Measurements from ENCODE around the gene PCSK9.

DNA sequence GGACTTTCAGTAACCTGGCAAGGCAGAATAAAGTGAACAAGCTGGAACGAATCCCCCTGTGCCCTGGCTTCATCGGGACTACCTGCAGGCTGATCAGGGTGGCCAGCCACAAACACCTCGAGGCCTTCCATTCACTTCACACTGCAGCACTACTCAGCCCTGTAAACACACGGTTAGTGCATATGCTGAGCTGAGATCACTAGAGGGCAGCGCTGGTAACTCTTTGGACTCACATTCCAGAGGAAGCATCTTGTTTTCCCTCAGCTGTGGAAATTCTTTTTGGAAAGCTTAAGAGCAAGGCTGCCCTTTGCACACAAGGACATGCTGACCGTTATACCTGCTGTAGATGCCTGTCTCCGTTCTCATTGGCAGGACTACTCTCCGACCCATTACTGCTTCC, 32.1 kb downstream of the PCSK9 start:
- no peak for TF ChIP-seq CREB1 (IDR thresholded peaks at IDR 0.05; ENCODE audit: low read depth)
- TF ChIP-seq, protein P1, sequence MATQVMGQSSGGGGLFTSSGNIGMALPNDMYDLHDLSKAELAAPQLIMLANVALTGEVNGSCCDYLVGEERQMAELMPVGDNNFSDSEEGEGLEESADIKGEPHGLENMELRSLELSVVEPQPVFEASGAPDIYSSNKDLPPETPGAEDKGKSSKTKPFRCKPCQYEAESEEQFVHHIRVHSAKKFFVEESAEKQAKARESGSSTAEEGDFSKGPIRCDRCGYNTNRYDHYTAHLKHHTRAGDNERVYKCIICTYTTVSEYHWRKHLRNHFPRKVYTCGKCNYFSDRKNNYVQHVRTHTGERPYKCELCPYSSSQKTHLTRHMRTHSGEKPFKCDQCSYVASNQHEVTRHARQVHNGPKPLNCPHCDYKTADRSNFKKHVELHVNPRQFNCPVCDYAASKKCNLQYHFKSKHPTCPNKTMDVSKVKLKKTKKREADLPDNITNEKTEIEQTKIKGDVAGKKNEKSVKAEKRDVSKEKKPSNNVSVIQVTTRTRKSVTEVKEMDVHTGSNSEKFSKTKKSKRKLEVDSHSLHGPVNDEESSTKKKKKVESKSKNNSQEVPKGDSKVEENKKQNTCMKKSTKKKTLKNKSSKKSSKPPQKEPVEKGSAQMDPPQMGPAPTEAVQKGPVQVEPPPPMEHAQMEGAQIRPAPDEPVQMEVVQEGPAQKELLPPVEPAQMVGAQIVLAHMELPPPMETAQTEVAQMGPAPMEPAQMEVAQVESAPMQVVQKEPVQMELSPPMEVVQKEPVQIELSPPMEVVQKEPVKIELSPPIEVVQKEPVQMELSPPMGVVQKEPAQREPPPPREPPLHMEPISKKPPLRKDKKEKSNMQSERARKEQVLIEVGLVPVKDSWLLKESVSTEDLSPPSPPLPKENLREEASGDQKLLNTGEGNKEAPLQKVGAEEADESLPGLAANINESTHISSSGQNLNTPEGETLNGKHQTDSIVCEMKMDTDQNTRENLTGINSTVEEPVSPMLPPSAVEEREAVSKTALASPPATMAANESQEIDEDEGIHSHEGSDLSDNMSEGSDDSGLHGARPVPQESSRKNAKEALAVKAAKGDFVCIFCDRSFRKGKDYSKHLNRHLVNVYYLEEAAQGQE (IDR thresholded peaks at IDR 0.05; ENCODE audit: low read depth) = no peak
